ENCODE data around the gene DEPP1. TPM values are rescaled to one million over a fixed set of nuclear protein-coding genes. Genes with fewer than 3 reads are reported as not detected.

The DEPP1 gene
- total RNA-seq, 1 experiment from 2014 or later, result 1.6 TPM

- TF ChIP-seq FOXP1 (CRISPR knock-in tag; IDR thresholded peaks at IDR 0.05; ENCODE audit: borderline replicate concordance) (no peak), MAX (CRISPR knock-in tag; IDR thresholded peaks at IDR 0.05) (no peak), ETV6 (CRISPR knock-in tag; IDR thresholded peaks at IDR 0.05) (no peak), FOXP4 (CRISPR knock-in tag; IDR thresholded peaks at IDR 0.05) (no peak), SMAD4 (CRISPR knock-in tag; IDR thresholded peaks at IDR 0.05) (no peak)
These were observed 27.8 kb upstream of the DEPP1 start (continued) for GRCh38 chr10:45006276-45007030.

- H3K27ac Mint-ChIP-seq, result no peak overlapping the region
- DNase-seq (ENCODE audit: low spot score) (no peak), ATAC-seq (no peak)
- no peak for TF ChIP-seq RELA (CRISPR knock-in tag; IDR thresholded peaks at IDR 0.05; ENCODE audit: borderline replicate concordance)
- no peak for TF ChIP-seq CTCF (IDR thresholded peaks at IDR 0.05)
- TF ChIP-seq USF2 (CRISPR knock-in tag; IDR thresholded peaks at IDR 0.05), result no peak
- TF ChIP-seq AR (CRISPR knock-in tag; IDR thresholded peaks at IDR 0.05), result no peak
- H3K4me3 Mint-ChIP-seq, result no peak overlapping the region
- H3K4me1 Mint-ChIP-seq, result peaks cover 23% of the 10 kb centered on the region
- H3K9me3 Mint-ChIP-seq, result peaks cover 9% of the 10 kb centered on the region
- peaks cover 4% of the 10 kb centered on the region for H3K27me3 Mint-ChIP-seq (ENCODE audit: low read depth)
- peaks cover 32% of the 10 kb centered on the region for H3K36me3 Mint-ChIP-seq
- CTCF ChIA-PET, result interaction anchor here (1.0 kb wide), 1 partner anchor 73 kb away, joined by 3 read pairs; no protein-coding TSS in a partner anchor
- POLR2A ChIA-PET, result no interaction called here
These were observed 26.7 kb upstream of the DEPP1 start for GRCh38 chr10:45005284-45005683.

- Mint-ChIP-seq H3K27ac (no peak overlapping the region; the same call in 1 of the 2 replicates), H3K27me3 (ENCODE audit: low read depth) (peaks cover 10% of the 10 kb centered on the region), H3K4me3 (no peak overlapping the region), H3K9me3 (peaks cover 9% of the 10 kb centered on the region), H3K4me1 (peaks cover 30% of the 10 kb centered on the region), H3K36me3 (peaks cover 32% of the 10 kb centered on the region)
- no peak for DNase-seq (ENCODE audit: low spot score)
- ChIA-PET CTCF (interaction anchor here (1.0 kb wide), 1 partner anchor 72 kb away, joined by 3 read pairs; no protein-coding TSS in a partner anchor), POLR2A (no interaction called here)
- ATAC-seq, result no peak
- TF ChIP-seq ZNF671 (CRISPR knock-in tag; IDR thresholded peaks at IDR 0.05) (no peak), NFE2L1 (CRISPR knock-in tag; IDR thresholded peaks at IDR 0.05) (no peak), NR3C1 (CRISPR knock-in tag; conservative IDR thresholded peaks at IDR 0.05; ENCODE audit: low read depth) (no peak), FOXK1 (CRISPR knock-in tag; IDR thresholded peaks at IDR 0.05) (no peak), ERG (CRISPR knock-in tag; IDR thresholded peaks at IDR 0.05) (no peak), ZBTB43 (CRISPR knock-in tag; IDR thresholded peaks at IDR 0.05) (no peak), FOXJ3 (CRISPR knock-in tag; IDR thresholded peaks at IDR 0.05; ENCODE audit: borderline replicate concordance) (no peak), RORB (CRISPR knock-in tag; IDR thresholded peaks at IDR 0.05) (no peak), TP53 (CRISPR knock-in tag; IDR thresholded peaks at IDR 0.05) (no peak), EMX1 (CRISPR knock-in tag; IDR thresholded peaks at IDR 0.05) (no peak)
These were observed 26.1 kb upstream of the DEPP1 start for GRCh38 chr10:45004661-45005060.
